GM23338 (cell line): ENCODE results near the gene CDK5RAP2. TPM values are rescaled to one million over a fixed set of nuclear protein-coding genes. Genes with fewer than 3 reads are reported as not detected.

Experiments used
- ATAC-seq: fragments of 200-7000 bp; cut with Tn5 transposase; 3 replicates; pipeline ENCODE4 v1.9.1; 2020
- DNase-seq: peaks from one replicate; pipeline ENCODE4 v3.0.0-alpha.2; 2015; ENCODE audit warnings: low spot score
- H2AFZ ChIP-seq: fragments of 200-600 bp; sonication (generic); 2 replicates; pipeline ENCODE4 v1.8.0; 2016; ENCODE audit warnings: antibody characterized with exemption, mild to moderate bottlenecking, moderate library complexity
- H3F3A ChIP-seq: fragments of 200-600 bp; sonication (generic); replicated peaks from 2 replicates; pipeline ENCODE4 v1.8.0; 2017; ENCODE audit warnings: antibody characterized with exemption, mixed run types, low read depth
- H3K27ac ChIP-seq: fragments of 200-600 bp; sonication (generic); 2 replicates; pipeline ENCODE4 v1.6.1; 2016; ENCODE audit warnings: low read depth
- H3K27me3 ChIP-seq: fragments of 200-600 bp; sonication (generic); 2 replicates; pipeline ENCODE4 v1.8.0; 2016; ENCODE audit warnings: mild to moderate bottlenecking, mixed run types, moderate library complexity; ENCODE audit not compliant: insufficient read depth
- H3K36me3 ChIP-seq: fragments of 200-600 bp; sonication (generic); 2 replicates; pipeline ENCODE4 v1.8.0; 2016; ENCODE audit warnings: mild to moderate bottlenecking; ENCODE audit not compliant: insufficient read depth
- H3K4me1 ChIP-seq: fragments of 200-600 bp; sonication (generic); 2 replicates; pipeline ENCODE4 v1.8.0; 2016; ENCODE audit warnings: mild to moderate bottlenecking, moderate library complexity; ENCODE audit not compliant: insufficient read depth
- H3K4me2 ChIP-seq: fragments of 200-600 bp; sonication (generic); 2 replicates; pipeline ENCODE4 v1.7.1; 2017; ENCODE audit warnings: mixed run types
- H3K4me3 ChIP-seq: fragments of 200-600 bp; sonication (generic); 2 replicates; pipeline ENCODE4 v1.6.1; 2016; ENCODE audit warnings: mixed run types
- H3K79me2 ChIP-seq: fragments of 200-600 bp; sonication (generic); replicated peaks from 2 replicates; pipeline ENCODE4 v1.8.0; 2017; ENCODE audit warnings: mild to moderate bottlenecking; ENCODE audit not compliant: insufficient read depth
- H3K9me2 ChIP-seq: fragments of 200-600 bp; sonication (generic); 2 replicates; pipeline ENCODE4 v1.8.0; 2017; ENCODE audit not compliant: insufficient read depth
- H4K20me1 ChIP-seq: fragments of 200-600 bp; sonication (generic); replicated peaks from 2 replicates; pipeline ENCODE4 v1.8.0; 2017; ENCODE audit warnings: mild to moderate bottlenecking; ENCODE audit not compliant: insufficient read depth
- H3K27ac Mint-ChIP-seq: 2 replicates; pipeline ENCODE4 v1.8.0; 2020; ENCODE audit warnings: inconsistent platforms, mild to moderate bottlenecking, moderate library complexity, mixed read lengths
- H3K27me3 Mint-ChIP-seq: 3 replicates; pipeline ENCODE4 v1.8.0; 2022; ENCODE audit warnings: low read depth, mild to moderate bottlenecking, moderate library complexity, mixed read lengths, inconsistent platforms; ENCODE audit not compliant: insufficient read depth, poor library complexity
- H3K36me3 Mint-ChIP-seq: 3 replicates; pipeline ENCODE4 v1.8.0; 2021; ENCODE audit warnings: low read depth, mild to moderate bottlenecking, inconsistent platforms, moderate library complexity, mixed read lengths
- H3K4me1 Mint-ChIP-seq: 3 replicates; pipeline ENCODE4 v1.8.0; 2020; ENCODE audit warnings: mild to moderate bottlenecking, inconsistent platforms, mixed read lengths
- H3K4me3 Mint-ChIP-seq: 3 replicates; pipeline ENCODE4 v1.8.0; 2021; ENCODE audit warnings: moderate library complexity, mild to moderate bottlenecking, inconsistent platforms, mixed read lengths
- H3K9me3 Mint-ChIP-seq: 3 replicates; pipeline ENCODE4 v1.8.0; 2020; ENCODE audit warnings: moderate library complexity, mild to moderate bottlenecking, inconsistent platforms, mixed read lengths
- CREB1 ChIP-seq: fragments of 250-450 bp; sonication (Bioruptor Pico); IDR thresholded peaks from 2 replicates; pipeline ENCODE4 v1.5.0; 2020; ENCODE audit warnings: low read depth, mild to moderate bottlenecking, moderate library complexity
- CTCF ChIP-seq, 2 experiments: fragments of 200-600 bp in 1 of 2; sonication (generic) in 1 of 2; conservative IDR thresholded peaks; 2 replicates each; pipeline versions ENCODE4 v1.5.1 to v1.6.1; 2016 to 2017; ENCODE audit warnings: antibody characterized with exemption in 2 of 2, low read depth in 2 of 2, mild to moderate bottlenecking in 2 of 2, moderate library complexity in 1 of 2
- EZH2 ChIP-seq: fragments of 200-600 bp; sonication (generic); IDR thresholded peaks from one replicate; pipeline ENCODE4 v1.8.0; 2017; ENCODE audit warnings: antibody characterized with exemption, mild to moderate bottlenecking, low read depth; ENCODE audit not compliant: unreplicated experiment
- EZH2phosphoT487 ChIP-seq: fragments of 200-600 bp; sonication (generic); IDR thresholded peaks from one replicate; pipeline ENCODE4 v1.8.1; 2018; ENCODE audit warnings: antibody characterized with exemption; ENCODE audit not compliant: unreplicated experiment
- JUNB ChIP-seq: IDR thresholded peaks from one replicate; pipeline ENCODE4 v1.6.1; 2016; ENCODE audit warnings: antibody characterized with exemption; ENCODE audit not compliant: unreplicated experiment
- NANOG ChIP-seq: IDR thresholded peaks from 2 replicates; pipeline ENCODE4 v1.6.1; 2016; ENCODE audit warnings: antibody characterized with exemption, borderline replicate concordance
- POLR2AphosphoS5 ChIP-seq: IDR thresholded peaks from 2 replicates; pipeline ENCODE4 v1.6.1; 2016; ENCODE audit warnings: antibody characterized with exemption, low read depth
- REST ChIP-seq: IDR thresholded peaks from one replicate; pipeline ENCODE4 v1.6.1; 2018; ENCODE audit warnings: antibody characterized with exemption; ENCODE audit not compliant: unreplicated experiment
- STAT1 ChIP-seq: IDR thresholded peaks from one replicate; pipeline ENCODE4 v1.6.1; 2016; ENCODE audit warnings: antibody characterized with exemption; ENCODE audit not compliant: unreplicated experiment
- ZNF114 ChIP-seq: fragments of 250-450 bp; sonication (Bioruptor Pico); IDR thresholded peaks from 2 replicates; pipeline ENCODE4 v1.5.0; 2020; ENCODE audit warnings: mild to moderate bottlenecking, moderate library complexity
- ZNF331 ChIP-seq: fragments of 250-450 bp; sonication (Bioruptor Pico); IDR thresholded peaks from 2 replicates; pipeline ENCODE4 v1.5.0; 2020; ENCODE audit warnings: low read depth, mild to moderate bottlenecking, moderate library complexity
- polyA plus RNA-seq: library from polyadenylated mRNA; unstranded; fragments of >200 nt; fragmentation: Nextera tagmentation; extraction: Ambion mirVana; gene quantifications from 2 replicates; pipeline ENCODE4 v1.2.1, GENCODE V29; 2016
- total RNA-seq: library from RNA; depleted of rRNA; stranded (reverse); fragments of >200 nt; shearing (Covaris generic); gene quantifications from 2 replicates; pipeline ENCODE4 v1.2.3, GENCODE V29; 2014
- TF ChIP-seq, protein P1 (sequence below): fragments of 250-450 bp; sonication (Bioruptor Pico); IDR thresholded peaks from 2 replicates; pipeline ENCODE4 v1.5.0; 2020; ENCODE audit warnings: mild to moderate bottlenecking, moderate library complexity
- TF ChIP-seq, protein P2 (sequence below): IDR thresholded peaks from 2 replicates; pipeline ENCODE4 v1.6.1; 2016; ENCODE audit warnings: antibody characterized with exemption

The CDK5RAP2 gene
- total and polyA plus RNA-seq, 2 experiments from 2014 or later, result 50.7 to 65.7 TPM

GRCh38 chr9:120482424-120483186 is 97.4 kb downstream of the CDK5RAP2 start:
- Mint-ChIP-seq H3K27ac (peak overlapping the region; percentile 82), H3K27me3 (peaks cover 5% of the 10 kb centered on the region), H3K36me3 (peaks cover 22% of the 10 kb centered on the region), H3K4me1 (peaks cover 24% of the 10 kb centered on the region), H3K9me3 (no peaks in the 10 kb centered on the region), H3K4me3 (no peak overlapping the region)
- H3K36me3 ChIP-seq, result no peaks in the 10 kb centered on the region
- ATAC-seq (peak; percentile 40), DNase-seq (no peak)
- H3K27ac ChIP-seq, result no peak overlapping the region
- no peak overlapping the region for H2AFZ ChIP-seq
- no peaks in the 10 kb centered on the region; the same call in 1 of the 2 replicates for H3K79me2 ChIP-seq
- TF ChIP-seq ZNF114 (CRISPR knock-in tag) (no peak), STAT1 (no peak), REST (no peak), CTCF (conservative IDR thresholded peaks at IDR 0.05; ENCODE audit: low read depth in 2 of 2) (no peak), POLR2AphosphoS5 (no peak), JUNB (no peak), ZNF331 (no peak), NANOG (no peak), EZH2 (no peak), CREB1 (no peak), EZH2phosphoT487 (no peak)
- TF ChIP-seq, protein P1, sequence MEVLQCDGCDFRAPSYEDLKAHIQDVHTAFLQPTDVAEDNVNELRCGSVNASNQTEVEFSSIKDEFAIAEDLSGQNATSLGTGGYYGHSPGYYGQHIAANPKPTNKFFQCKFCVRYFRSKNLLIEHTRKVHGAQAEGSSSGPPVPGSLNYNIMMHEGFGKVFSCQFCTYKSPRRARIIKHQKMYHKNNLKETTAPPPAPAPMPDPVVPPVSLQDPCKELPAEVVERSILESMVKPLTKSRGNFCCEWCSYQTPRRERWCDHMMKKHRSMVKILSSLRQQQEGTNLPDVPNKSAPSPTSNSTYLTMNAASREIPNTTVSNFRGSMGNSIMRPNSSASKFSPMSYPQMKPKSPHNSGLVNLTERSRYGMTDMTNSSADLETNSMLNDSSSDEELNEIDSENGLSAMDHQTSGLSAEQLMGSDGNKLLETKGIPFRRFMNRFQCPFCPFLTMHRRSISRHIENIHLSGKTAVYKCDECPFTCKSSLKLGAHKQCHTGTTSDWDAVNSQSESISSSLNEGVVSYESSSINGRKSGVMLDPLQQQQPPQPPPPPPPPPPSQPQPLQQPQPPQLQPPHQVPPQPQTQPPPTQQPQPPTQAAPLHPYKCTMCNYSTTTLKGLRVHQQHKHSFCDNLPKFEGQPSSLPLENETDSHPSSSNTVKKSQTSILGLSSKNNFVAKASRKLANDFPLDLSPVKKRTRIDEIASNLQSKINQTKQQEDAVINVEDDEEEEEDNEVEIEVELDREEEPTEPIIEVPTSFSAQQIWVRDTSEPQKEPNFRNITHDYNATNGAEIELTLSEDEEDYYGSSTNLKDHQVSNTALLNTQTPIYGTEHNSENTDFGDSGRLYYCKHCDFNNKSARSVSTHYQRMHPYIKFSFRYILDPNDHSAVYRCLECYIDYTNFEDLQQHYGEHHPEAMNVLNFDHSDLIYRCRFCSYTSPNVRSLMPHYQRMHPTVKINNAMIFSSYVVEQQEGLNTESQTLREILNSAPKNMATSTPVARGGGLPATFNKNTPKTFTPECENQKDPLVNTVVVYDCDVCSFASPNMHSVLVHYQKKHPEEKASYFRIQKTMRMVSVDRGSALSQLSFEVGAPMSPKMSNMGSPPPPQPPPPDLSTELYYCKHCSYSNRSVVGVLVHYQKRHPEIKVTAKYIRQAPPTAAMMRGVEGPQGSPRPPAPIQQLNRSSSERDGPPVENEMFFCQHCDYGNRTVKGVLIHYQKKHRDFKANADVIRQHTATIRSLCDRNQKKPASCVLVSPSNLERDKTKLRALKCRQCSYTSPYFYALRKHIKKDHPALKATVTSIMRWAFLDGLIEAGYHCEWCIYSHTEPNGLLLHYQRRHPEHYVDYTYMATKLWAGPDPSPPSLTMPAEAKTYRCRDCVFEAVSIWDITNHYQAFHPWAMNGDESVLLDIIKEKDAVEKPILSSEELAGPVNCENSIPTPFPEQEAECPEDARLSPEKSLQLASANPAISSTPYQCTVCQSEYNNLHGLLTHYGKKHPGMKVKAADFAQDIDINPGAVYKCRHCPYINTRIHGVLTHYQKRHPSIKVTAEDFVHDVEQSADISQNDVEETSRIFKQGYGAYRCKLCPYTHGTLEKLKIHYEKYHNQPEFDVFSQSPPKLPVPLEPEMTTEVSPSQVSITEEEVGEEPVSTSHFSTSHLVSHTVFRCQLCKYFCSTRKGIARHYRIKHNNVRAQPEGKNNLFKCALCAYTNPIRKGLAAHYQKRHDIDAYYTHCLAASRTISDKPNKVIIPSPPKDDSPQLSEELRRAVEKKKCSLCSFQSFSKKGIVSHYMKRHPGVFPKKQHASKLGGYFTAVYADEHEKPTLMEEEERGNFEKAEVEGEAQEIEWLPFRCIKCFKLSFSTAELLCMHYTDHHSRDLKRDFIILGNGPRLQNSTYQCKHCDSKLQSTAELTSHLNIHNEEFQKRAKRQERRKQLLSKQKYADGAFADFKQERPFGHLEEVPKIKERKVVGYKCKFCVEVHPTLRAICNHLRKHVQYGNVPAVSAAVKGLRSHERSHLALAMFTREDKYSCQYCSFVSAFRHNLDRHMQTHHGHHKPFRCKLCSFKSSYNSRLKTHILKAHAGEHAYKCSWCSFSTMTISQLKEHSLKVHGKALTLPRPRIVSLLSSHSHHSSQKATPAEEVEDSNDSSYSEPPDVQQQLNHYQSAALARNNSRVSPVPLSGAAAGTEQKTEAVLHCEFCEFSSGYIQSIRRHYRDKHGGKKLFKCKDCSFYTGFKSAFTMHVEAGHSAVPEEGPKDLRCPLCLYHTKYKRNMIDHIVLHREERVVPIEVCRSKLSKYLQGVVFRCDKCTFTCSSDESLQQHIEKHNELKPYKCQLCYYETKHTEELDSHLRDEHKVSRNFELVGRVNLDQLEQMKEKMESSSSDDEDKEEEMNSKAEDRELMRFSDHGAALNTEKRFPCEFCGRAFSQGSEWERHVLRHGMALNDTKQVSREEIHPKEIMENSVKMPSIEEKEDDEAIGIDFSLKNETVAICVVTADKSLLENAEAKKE, result no peak
- TF ChIP-seq, protein P2, sequence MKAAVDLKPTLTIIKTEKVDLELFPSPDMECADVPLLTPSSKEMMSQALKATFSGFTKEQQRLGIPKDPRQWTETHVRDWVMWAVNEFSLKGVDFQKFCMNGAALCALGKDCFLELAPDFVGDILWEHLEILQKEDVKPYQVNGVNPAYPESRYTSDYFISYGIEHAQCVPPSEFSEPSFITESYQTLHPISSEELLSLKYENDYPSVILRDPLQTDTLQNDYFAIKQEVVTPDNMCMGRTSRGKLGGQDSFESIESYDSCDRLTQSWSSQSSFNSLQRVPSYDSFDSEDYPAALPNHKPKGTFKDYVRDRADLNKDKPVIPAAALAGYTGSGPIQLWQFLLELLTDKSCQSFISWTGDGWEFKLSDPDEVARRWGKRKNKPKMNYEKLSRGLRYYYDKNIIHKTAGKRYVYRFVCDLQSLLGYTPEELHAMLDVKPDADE, result no peak
- H4K20me1 ChIP-seq, result no peaks in the 10 kb centered on the region
- no peaks in the 10 kb centered on the region; the same call in 1 of the 2 replicates for H3F3A ChIP-seq
- H3K27me3 ChIP-seq, result no peaks in the 10 kb centered on the region
- H3K4me1 ChIP-seq, result peaks cover 11% of the 10 kb centered on the region; the same call in 1 of the 2 replicates
- H3K4me3 ChIP-seq, result no peak overlapping the region
- 0 out of 2 replicates have a peak overlapping the region, but pooled peaks have one; percentile 1 for H3K4me2 ChIP-seq
- no peaks in the 10 kb centered on the region for H3K9me2 ChIP-seq
